Lung (tissue), 12 donors: ENCODE measurements around the gene ALDH3A2. TPM values are rescaled to one million over a fixed set of nuclear protein-coding genes. Genes with fewer than 3 reads are reported as not detected.

Experiments used
- ATAC-seq: fragments of 200-7000 bp; cut with Tn5 transposase; one replicate; pipeline ENCODE4 v1.9.1; 2020; ENCODE audit warnings: moderate number of reproducible peaks; ENCODE audit not compliant: insufficient read depth, low FRiP score
- DNase-seq, 3 donors: peaks; one replicate each; pipeline ENCODE4 v3.0.0-alpha.2; 2013 to 2017
- H3K27ac ChIP-seq, 2 donors: one replicate each; pipeline ENCODE4 v1.5.1; 2013; ENCODE audit warnings: mild to moderate bottlenecking in 2 of 2, moderate library complexity in 2 of 2, control low read depth in 1 of 2, inconsistent platforms in 1 of 2, low read depth in 1 of 2, low read length in 1 of 2
- H3K27me3 ChIP-seq, 3 donors: one replicate each; pipeline ENCODE4 v1.5.1; 2013; ENCODE audit warnings: low read length in 2 of 3; ENCODE audit not compliant: control insufficient read depth in 3 of 3, insufficient read depth in 3 of 3
- H3K36me3 ChIP-seq, 4 donors: one replicate each; pipeline ENCODE4 v1.5.1; 2013; ENCODE audit warnings: low read length in 4 of 4, mild to moderate bottlenecking in 1 of 4, moderate library complexity in 1 of 4; ENCODE audit not compliant: control insufficient read depth in 4 of 4, insufficient read depth in 4 of 4
- H3K4me1 ChIP-seq, 5 donors: one replicate each; pipeline ENCODE4 v1.5.1; 2013; ENCODE audit warnings: low read length in 5 of 5, mild to moderate bottlenecking in 2 of 5, moderate library complexity in 1 of 5; ENCODE audit not compliant: control insufficient read depth in 5 of 5, insufficient read depth in 5 of 5
- H3K4me3 ChIP-seq: one replicate; pipeline ENCODE4 v1.5.1; 2013; ENCODE audit warnings: mild to moderate bottlenecking, control low read depth, moderate library complexity
- H3K9ac ChIP-seq, 2 donors: one replicate each; pipeline ENCODE4 v1.5.1; 2013; ENCODE audit warnings: low read length in 2 of 2, control low read depth in 1 of 2; ENCODE audit not compliant: insufficient read depth in 1 of 2
- H3K9me3 ChIP-seq, 4 donors: one replicate each; pipeline ENCODE4 v1.5.1; 2013; ENCODE audit warnings: low read length in 3 of 4, mild to moderate bottlenecking in 1 of 4, moderate library complexity in 1 of 4; ENCODE audit not compliant: control insufficient read depth in 4 of 4, insufficient read depth in 3 of 4
- WGBS, 2 donors: extraction: QIAGEN DNeasy Blood & Tissue Kit; methylation state at CpG; one replicate each; pipeline ENCODE4 v1.1.7; 2013; 5-methylcytosine and 5-hydroxymethylcytosine counted together
- polyA plus RNA-seq, 2 donors: library from polyadenylated mRNA; stranded (reverse); fragments of 200-250 nt; gene quantifications; one replicate each; pipeline ENCODE4 v1.2.1, GENCODE V29; 2013
- total RNA-seq, 2 donors: library from RNA; depleted of rRNA in 1 of 2; stranded (reverse); fragments of >200 nt in 1 of 2; gene quantifications; one replicate each; pipeline ENCODE4 v1.2.1, GENCODE V29; 2014 to 2021
- TF ChIP-seq, protein P1 (sequence below): IDR thresholded peaks from 2 replicates; pipeline ENCODE4 v1.5.1; 2012; ENCODE audit warnings: mild to moderate bottlenecking; ENCODE audit errors: control extremely low read depth, extremely low read depth
- donor health status: control.
- donor health status: control.
- donor health status: Bipolar disorder and iron deficiency.
- donor health status: healthy.
- donor health status: DM: yes; HTN: yes; CAD: no.

The ALDH3A2 gene
- total and polyA plus RNA-seq, 4 donors = 50.7 to 107 (median 79.3) TPM

DNA sequence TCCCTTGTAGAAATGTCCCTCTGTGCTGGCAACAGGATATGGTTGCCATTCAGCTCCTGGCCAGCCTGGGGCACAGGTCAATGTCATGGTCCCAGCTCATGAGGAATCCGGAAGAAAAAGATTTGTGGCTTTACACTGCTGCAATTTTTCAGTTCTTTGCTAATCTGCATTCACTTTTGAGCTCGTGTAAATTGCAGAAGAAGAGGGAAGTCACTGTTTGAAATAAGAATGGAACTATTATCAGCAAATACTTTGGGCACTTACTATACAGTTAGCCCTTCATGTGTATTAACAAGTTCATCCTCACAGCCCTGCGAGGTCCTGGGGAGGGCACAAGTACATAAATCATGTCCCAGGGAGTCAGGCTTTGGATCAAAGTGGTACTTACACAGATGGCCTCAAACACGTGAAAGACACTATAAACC lies 53.7 kb downstream of the ALDH3A2 start:
- ATAC-seq (no peak), DNase-seq (no peak)
- Histone ChIP-seq H3K4me1 (peaks cover 2 to 16% (median 6%) of the 10 kb centered on the region in 5 donors), H3K9ac (no peak overlapping the region), H3K9me3 (no peaks in the 10 kb centered on the region), H3K27me3 (no peaks in the 10 kb centered on the region), H3K4me3 (no peak overlapping the region), H3K27ac (no peak overlapping the region), H3K36me3 (no peaks in the 10 kb centered on the region)
- TF ChIP-seq, protein P1, sequence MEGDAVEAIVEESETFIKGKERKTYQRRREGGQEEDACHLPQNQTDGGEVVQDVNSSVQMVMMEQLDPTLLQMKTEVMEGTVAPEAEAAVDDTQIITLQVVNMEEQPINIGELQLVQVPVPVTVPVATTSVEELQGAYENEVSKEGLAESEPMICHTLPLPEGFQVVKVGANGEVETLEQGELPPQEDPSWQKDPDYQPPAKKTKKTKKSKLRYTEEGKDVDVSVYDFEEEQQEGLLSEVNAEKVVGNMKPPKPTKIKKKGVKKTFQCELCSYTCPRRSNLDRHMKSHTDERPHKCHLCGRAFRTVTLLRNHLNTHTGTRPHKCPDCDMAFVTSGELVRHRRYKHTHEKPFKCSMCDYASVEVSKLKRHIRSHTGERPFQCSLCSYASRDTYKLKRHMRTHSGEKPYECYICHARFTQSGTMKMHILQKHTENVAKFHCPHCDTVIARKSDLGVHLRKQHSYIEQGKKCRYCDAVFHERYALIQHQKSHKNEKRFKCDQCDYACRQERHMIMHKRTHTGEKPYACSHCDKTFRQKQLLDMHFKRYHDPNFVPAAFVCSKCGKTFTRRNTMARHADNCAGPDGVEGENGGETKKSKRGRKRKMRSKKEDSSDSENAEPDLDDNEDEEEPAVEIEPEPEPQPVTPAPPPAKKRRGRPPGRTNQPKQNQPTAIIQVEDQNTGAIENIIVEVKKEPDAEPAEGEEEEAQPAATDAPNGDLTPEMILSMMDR = no peak
- WGBS, 2 donors = 56 to 69% methylated on average over 4 of the region's 4 CpGs

DNA sequence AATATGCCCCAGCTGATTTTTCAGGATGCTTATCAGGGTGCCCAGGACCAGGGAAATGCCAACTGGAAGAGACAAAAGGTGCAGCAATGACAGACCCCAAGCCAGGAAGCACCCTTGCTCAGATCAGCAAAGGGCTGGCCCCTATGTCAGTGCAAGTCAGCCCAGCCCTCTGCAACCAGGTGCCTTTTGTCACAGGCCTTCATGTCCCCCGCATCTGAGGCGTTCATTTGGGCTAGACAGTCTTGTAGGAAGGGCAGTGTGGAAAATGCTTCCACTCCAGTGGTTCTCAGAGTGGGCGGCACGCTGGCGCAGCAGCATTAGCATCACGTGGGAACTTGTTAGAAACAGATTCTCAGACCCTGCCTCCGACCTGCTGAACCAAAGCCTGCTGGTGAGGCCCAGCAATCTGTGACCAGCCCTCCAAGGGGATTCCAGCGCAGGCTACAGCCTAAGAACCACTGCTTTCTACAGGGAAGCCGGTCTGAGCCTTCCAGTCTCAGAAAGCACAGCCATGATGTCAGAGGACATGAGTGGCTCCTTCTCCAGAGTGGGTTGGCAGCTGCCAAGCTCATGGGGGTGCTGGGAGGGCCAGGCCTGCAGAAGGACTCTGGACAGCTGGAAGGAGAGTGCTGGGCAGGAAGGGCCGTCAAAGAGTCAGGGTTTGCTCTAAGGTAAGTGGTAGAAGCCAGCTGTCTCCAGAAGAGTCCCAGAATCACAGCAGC lies 54.7 kb downstream of the ALDH3A2 start:
- Histone ChIP-seq H3K9ac (no peak overlapping the region), H3K9me3 (no peaks in the 10 kb centered on the region), H3K27me3 (no peaks in the 10 kb centered on the region), H3K27ac (peak overlapping the region in 1 of 2 donors; percentile 44), H3K4me3 (no peak overlapping the region), H3K36me3 (no peaks in the 10 kb centered on the region), H3K4me1 (peaks cover 2 to 16% (median 6%) of the 10 kb centered on the region in 5 donors)
- peak; percentile 61 for ATAC-seq
- WGBS, 2 donors = 73 to 81% methylated on average over 10 of the region's 10 CpGs
- TF ChIP-seq, protein P1 = no peak
- DNase-seq = peak; percentile 34 to 64 (median 63)

DNA sequence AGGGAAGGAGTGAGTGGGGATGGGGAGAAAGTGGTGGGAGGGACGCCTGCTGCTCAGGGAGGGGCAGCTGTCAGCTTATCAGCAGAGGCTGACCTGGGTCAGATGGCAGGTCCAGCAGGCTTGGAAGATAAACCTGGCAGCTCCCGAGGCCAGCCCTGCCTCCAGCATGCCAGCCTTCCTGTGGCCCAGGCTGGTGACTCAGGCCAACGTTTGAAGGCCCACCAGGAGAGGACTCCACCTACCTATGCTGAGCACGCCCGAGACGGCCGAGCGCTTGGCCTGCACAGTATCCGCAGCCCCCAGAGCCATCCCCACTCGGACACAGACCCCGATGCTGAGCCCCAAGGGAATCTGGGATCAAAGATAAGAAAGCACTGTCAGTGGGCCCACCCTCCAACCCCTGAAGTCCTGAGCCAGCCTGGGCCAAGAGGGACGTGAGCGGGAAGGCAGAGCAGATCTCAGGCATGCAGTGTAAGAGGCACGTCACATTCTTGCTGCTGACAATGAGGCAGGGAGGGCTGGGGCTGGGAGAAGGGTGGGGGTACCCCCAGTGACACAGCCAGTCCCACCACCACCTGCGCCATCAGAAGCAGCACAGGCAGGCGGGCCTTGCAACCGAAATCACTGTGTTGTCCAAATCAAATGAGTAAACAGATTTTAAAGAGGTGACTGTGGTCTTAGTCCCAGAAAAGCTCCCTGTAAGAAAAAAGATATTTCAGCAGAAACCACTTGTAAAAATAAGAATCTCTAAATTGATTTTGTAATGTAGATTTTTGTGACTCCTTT lies 55.5 kb downstream of the ALDH3A2 start:
- H3K9me3 ChIP-seq = no peaks in the 10 kb centered on the region
- peak; percentile 22 to 40 (median 24) for DNase-seq
- no peaks in the 10 kb centered on the region for H3K27me3 ChIP-seq
- H3K36me3 ChIP-seq = no peaks in the 10 kb centered on the region
- H3K9ac ChIP-seq = peak overlapping the region in 1 of 2 donors; percentile 11
- peaks cover 2 to 16% (median 6%) of the 10 kb centered on the region in 5 donors for H3K4me1 ChIP-seq
- peak overlapping the region in 1 of 2 donors; percentile 44 for H3K27ac ChIP-seq
- TF ChIP-seq, protein P1 = no peak
- WGBS, 2 donors = 73 to 85% methylated on average over 16 to 17 of the region's 17 CpGs
- peak; percentile 57 for ATAC-seq
- H3K4me3 ChIP-seq = no peak overlapping the region
